HepG2 (cell line): ENCODE results near the gene PTGR1. TPM values are rescaled to one million over a fixed set of nuclear protein-coding genes. Genes with fewer than 3 reads are reported as not detected.

Experiments
- ATAC-seq: fragments of 200-7000 bp; cut with Tn5 transposase; 3 replicates; pipeline ENCODE4 v1.9.1; 2020; ENCODE audit warnings: mild to moderate bottlenecking, moderate library complexity
- BruUV-seq: library from RNA; stranded (reverse); fragments of 400-500 nt; replicated peaks from 2 replicates; lab custom pipeline; 2021; lab: Mats Ljungman, UMichigan
- CTCF ChIA-PET: fragments of 300-600 bp; formaldehyde crosslinking; extraction: SDS; loops from one replicate; lab custom pipeline; 2021; ENCODE audit warnings: low total read pairs, inconsistent platforms, low intra/inter-chr PET ratio; lab: Yijun Ruan, JAX
- POLR2A ChIA-PET: fragments of 350-600 bp; sonication (Branson Sonifier 250); formaldehyde crosslinking; loops from one replicate; lab custom pipeline; 2020; ENCODE audit warnings: antibody characterized with exemption, inconsistent platforms; lab: Yijun Ruan, JAX
- DNase-seq: peaks from one replicate; pipeline ENCODE4 v3.0.0-alpha.2; 2015; ENCODE audit warnings: low spot score
- FAIRE-seq: peaks from 3 replicates; lab custom pipeline; 2011; peaks lifted over from hg19 to GRCh38; lab: Jason Lieb, UNC
- H2AFZ ChIP-seq: one replicate; pipeline ENCODE4 v1.6.1; 2011; ENCODE audit warnings: low read length, inconsistent platforms
- H3K27ac ChIP-seq: fragments of 300-600 bp; 3 replicates; pipeline ENCODE4 v1.8.0; 2011; ENCODE audit warnings: mixed run types, mild to moderate bottlenecking, mixed read lengths, low read length, inconsistent platforms; ENCODE audit not compliant: insufficient read depth; ENCODE audit errors: extremely low read length
- H3K27me3 ChIP-seq, 2 experiments: fragments of 200-600 bp in 1 of 2; 2 replicates in 1 of 2; 3 replicates in 1 of 2; pipeline versions ENCODE4 v1.6.0 to v1.8.0; 2011; ENCODE audit warnings: low read length in 2 of 2, mild to moderate bottlenecking in 2 of 2, moderate library complexity in 2 of 2, inconsistent platforms in 1 of 2; ENCODE audit not compliant: insufficient read depth in 2 of 2, control insufficient read depth in 1 of 2
- H3K36me3 ChIP-seq, 2 experiments: fragments of 200-600 bp in 1 of 2; replicated peaks in 1 of 2; 2 replicates in 1 of 2; 3 replicates in 1 of 2; pipeline versions ENCODE4 v1.5.1 to v1.8.0; 2011; ENCODE audit warnings: low read length in 2 of 2, inconsistent platforms in 1 of 2; ENCODE audit not compliant: insufficient read depth in 2 of 2, control insufficient read depth in 1 of 2
- H3K4me1 ChIP-seq: 2 replicates; pipeline ENCODE4 v1.5.1; 2012; ENCODE audit warnings: low read length, inconsistent platforms; ENCODE audit not compliant: insufficient read depth
- H3K4me2 ChIP-seq: 2 replicates; pipeline ENCODE4 v1.6.0; 2011; ENCODE audit warnings: low read depth, low read length, inconsistent platforms
- H3K4me3 ChIP-seq, 3 experiments: fragments of 200-600 bp in 1 of 3; sonication (generic), shearing (Covaris generic) in 1 of 3; replicated peaks in 1 of 3; 2 replicates each; pipeline ENCODE4 v1.5.1; 2011 to 2016; ENCODE audit warnings: low read length in 3 of 3, inconsistent platforms in 2 of 3, low read depth in 2 of 3, mild to moderate bottlenecking in 2 of 3, control low read depth in 1 of 3, mixed read lengths in 1 of 3; ENCODE audit not compliant: insufficient read depth in 1 of 3
- H3K79me2 ChIP-seq: one replicate; pipeline ENCODE4 v1.6.1; 2011; ENCODE audit warnings: low read length, inconsistent platforms; ENCODE audit not compliant: insufficient read depth
- H3K9ac ChIP-seq: 2 replicates; pipeline ENCODE4 v1.6.0; 2011; ENCODE audit warnings: mild to moderate bottlenecking, low read depth, low read length, inconsistent platforms; ENCODE audit not compliant: insufficient read depth
- H3K9me3 ChIP-seq: 2 replicates; pipeline ENCODE4 v1.5.1; 2012; ENCODE audit warnings: mild to moderate bottlenecking, low read length
- H4K20me1 ChIP-seq: 2 replicates; pipeline ENCODE4 v1.6.0; 2011; ENCODE audit warnings: inconsistent platforms, mild to moderate bottlenecking, low read length, moderate library complexity; ENCODE audit not compliant: insufficient read depth
- ARNTL ChIP-seq: sonication (generic); formaldehyde crosslinking; IDR thresholded peaks from 2 replicates; pipeline ENCODE4 v1.4.0; 2020; ENCODE audit warnings: mild to moderate bottlenecking, missing genetic modification reagents
- HES4 ChIP-seq: sonication (generic); formaldehyde crosslinking; IDR thresholded peaks from 2 replicates; pipeline ENCODE4 v1.9.0; 2021; ENCODE audit warnings: mild to moderate bottlenecking, missing genetic modification reagents, borderline replicate concordance
- HMG20B ChIP-seq: conservative IDR thresholded peaks from 2 replicates; pipeline ENCODE4 v1.6.1; 2016; ENCODE audit warnings: missing genetic modification reagents, missing compliant biosample characterization
- IRX3 ChIP-seq: sonication (generic); formaldehyde crosslinking; IDR thresholded peaks from 2 replicates; pipeline ENCODE4 v1.8.1; 2023; ENCODE audit warnings: mild to moderate bottlenecking, low read depth, missing genetic modification reagents, borderline replicate concordance
- JARID2 ChIP-seq: sonication (generic); formaldehyde crosslinking; IDR thresholded peaks from 2 replicates; pipeline ENCODE4 v1.8.1; 2023; ENCODE audit warnings: missing genetic modification reagents, inconsistent platforms; ENCODE audit not compliant: insufficient replicate concordance
- KDM3A ChIP-seq: IDR thresholded peaks from 2 replicates; pipeline ENCODE4 v1.6.1; 2018; ENCODE audit warnings: low read depth, missing compliant biosample characterization
- KDM6A ChIP-seq: IDR thresholded peaks from 2 replicates; pipeline ENCODE4 v1.6.1; 2016; ENCODE audit warnings: low read depth
- LCORL ChIP-seq, 2 experiments: fragments of 450-650 bp in 1 of 2; sonication (generic) in 1 of 2; formaldehyde crosslinking in 1 of 2; IDR thresholded peaks; 2 replicates each; pipeline versions ENCODE4 v1.5.0 to v1.6.1; 2017 to 2020; ENCODE audit warnings: antibody characterized with exemption in 1 of 2, missing genetic modification reagents in 1 of 2
- NFE2L1 ChIP-seq: sonication (generic); formaldehyde crosslinking; IDR thresholded peaks from 2 replicates; pipeline ENCODE4 v1.4.0; 2020; ENCODE audit warnings: missing genetic modification reagents, mild to moderate bottlenecking, borderline replicate concordance
- NKX3-1 ChIP-seq: sonication (generic); formaldehyde crosslinking; IDR thresholded peaks from 2 replicates; pipeline ENCODE4 v1.5.0; 2020; ENCODE audit warnings: missing genetic modification reagents
- RARA ChIP-seq: IDR thresholded peaks from 2 replicates; pipeline ENCODE4 v1.6.1; 2016; ENCODE audit warnings: missing genetic modification reagents, missing compliant biosample characterization
- SRSF9 ChIP-seq: fragments of 200-400 bp; formaldehyde crosslinking; IDR thresholded peaks from 2 replicates; pipeline ENCODE4 v1.6.1; 2018; ENCODE audit warnings: borderline replicate concordance, mild to moderate bottlenecking, low read depth, low read length; ENCODE audit not compliant: insufficient read depth, poor library complexity, severe bottlenecking
- THAP11 ChIP-seq: IDR thresholded peaks from 2 replicates; pipeline ENCODE4 v1.6.1; 2016; ENCODE audit warnings: missing biosample characterization, missing genetic modification reagents
- TP53 ChIP-seq: sonication (generic); formaldehyde crosslinking; conservative IDR thresholded peaks from 2 replicates; pipeline ENCODE4 v1.4.0; 2020; ENCODE audit warnings: missing genetic modification reagents
- YEATS4 ChIP-seq: sonication (generic); formaldehyde crosslinking; IDR thresholded peaks from 2 replicates; pipeline ENCODE4 v1.4.0; 2020; ENCODE audit warnings: missing genetic modification reagents, borderline replicate concordance
- ZFP90 ChIP-seq: sonication (generic); formaldehyde crosslinking; IDR thresholded peaks from 2 replicates; pipeline ENCODE4 v1.8.0; 2022; ENCODE audit warnings: missing genetic modification reagents, mild to moderate bottlenecking, inconsistent platforms, borderline replicate concordance
- ZNF121 ChIP-seq: sonication (generic); formaldehyde crosslinking; IDR thresholded peaks from 2 replicates; pipeline ENCODE4 v1.5.0; 2020; ENCODE audit warnings: mild to moderate bottlenecking, missing genetic modification reagents
- ZNF124 ChIP-seq: sonication (generic); formaldehyde crosslinking; IDR thresholded peaks from 2 replicates; pipeline ENCODE4 v1.4.0; 2020; ENCODE audit warnings: missing genetic modification reagents
- ZNF331 ChIP-seq: sonication (generic); formaldehyde crosslinking; IDR thresholded peaks from 2 replicates; pipeline ENCODE4 v1.4.0; 2020; ENCODE audit warnings: missing genetic modification reagents
- ZNF678 ChIP-seq: sonication (generic); formaldehyde crosslinking; IDR thresholded peaks from 2 replicates; pipeline ENCODE4 v1.4.0; 2020; ENCODE audit warnings: mild to moderate bottlenecking, missing genetic modification reagents
- ZNF749 ChIP-seq: sonication (generic); formaldehyde crosslinking; IDR thresholded peaks from 2 replicates; pipeline ENCODE4 v1.8.0; 2022; ENCODE audit warnings: mild to moderate bottlenecking, missing genetic modification reagents, moderate library complexity, borderline replicate concordance
- ZNF841 ChIP-seq: sonication (generic); formaldehyde crosslinking; IDR thresholded peaks from 2 replicates; pipeline ENCODE4 v1.8.1; 2023; ENCODE audit warnings: missing genetic modification reagents, borderline replicate concordance
- ZSCAN25 ChIP-seq: sonication (generic); formaldehyde crosslinking; IDR thresholded peaks from 2 replicates; pipeline ENCODE4 v1.8.0; 2022; ENCODE audit warnings: mild to moderate bottlenecking, missing genetic modification reagents
- WGBS: methylation state at CpG from one replicate; pipeline ENCODE4 v1.1.6; 2017; ENCODE audit warnings: low lambda C conversion rate; 5-methylcytosine and 5-hydroxymethylcytosine counted together
- in situ Hi-C: cut with HindIII; loops from 2 replicates; pipeline ENCODE4 v1.10.0; 2017; ENCODE audit warnings: low pct_unique_long_range_greater_than_20kb; ENCODE audit not compliant: extremely low pct_ligation_motif_present
- intact Hi-C: fragments of 100-400 bp; cut with micrococcal nuclease; formaldehyde crosslinking; loops from one replicate; pipeline ENCODE4 v1.10.0; 2022; ENCODE audit not compliant: unreplicated experiment
- polyA plus RNA-seq, 8 experiments: library from polyadenylated mRNA; depleted of rRNA in 3 of 8; stranded (reverse) in 7 of 8; unstranded in 1 of 8; fragments of >200 nt; fragmentation: Illumina TruSeq in 4 of 8; extraction: Trizol in 4 of 8; gene quantifications; 2 replicates each; pipeline versions ENCODE4 v1.2.1 to v1.2.3, GENCODE V29; 2011 to 2016; ENCODE audit warnings: low read depth in 4 of 8, missing spikeins in 1 of 8, mixed read lengths in 1 of 8; ENCODE audit not compliant: insufficient read depth in 1 of 8
- total RNA-seq, 5 experiments: library from RNA; depleted of rRNA; stranded (reverse); fragments of >200 nt; fragmentation: Illumina TruSeq; extraction: Trizol; gene quantifications; 2 replicates each; pipeline ENCODE4 v1.2.3, GENCODE V29; 2016; ENCODE audit warnings: low read depth in 1 of 5
- TF ChIP-seq, protein P1 (sequence below): sonication (generic); formaldehyde crosslinking; IDR thresholded peaks from 2 replicates; pipeline ENCODE4 v1.8.0; 2022; ENCODE audit warnings: mild to moderate bottlenecking, missing genetic modification reagents; ENCODE audit not compliant: insufficient replicate concordance
- TF ChIP-seq, protein P2 (sequence below): IDR thresholded peaks from 2 replicates; pipeline ENCODE4 v1.6.1; 2016

The PTGR1 gene
- total and polyA plus RNA-seq, 2 of the 13 experiments (the other 11 are each of a cell fraction or from before 2014, with no cell fraction given), result 6.0 to 15.8 TPM

DNA sequence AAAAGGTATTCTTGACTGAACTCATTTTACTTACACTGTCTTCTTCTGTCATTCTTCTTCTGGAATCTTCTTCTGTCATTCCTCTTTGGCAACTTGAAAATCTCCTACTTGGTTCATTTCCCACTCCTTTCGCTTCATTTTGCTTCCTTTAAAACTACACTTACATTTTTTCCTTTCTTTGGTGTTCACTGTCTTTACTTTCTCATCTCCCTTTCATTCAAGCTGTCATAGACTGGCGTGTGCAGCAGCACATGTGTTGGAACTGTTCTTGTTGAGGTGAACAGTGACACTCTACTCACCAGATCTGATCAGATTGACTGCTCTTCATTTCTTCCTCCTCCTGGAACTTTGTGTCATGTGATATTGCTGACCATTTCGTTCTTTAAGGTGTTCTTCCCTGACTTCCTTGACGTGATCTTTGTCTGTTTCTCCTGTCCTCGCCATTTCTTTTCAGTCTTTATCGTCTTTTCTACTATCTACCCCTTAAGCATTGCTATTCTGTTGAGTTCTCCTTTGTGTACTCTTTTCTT, 38.0 kb upstream of the PTGR1 start (continued):
- TF ChIP-seq ZNF121 (CRISPR knock-in tag) (no peak), ARNTL (no peak), HES4 (CRISPR knock-in tag) (no peak), ZSCAN25 (CRISPR knock-in tag) (no peak), THAP11 (no peak), ZNF331 (CRISPR knock-in tag) (no peak), ZNF678 (CRISPR knock-in tag) (no peak), NFE2L1 (CRISPR knock-in tag) (no peak), KDM3A (CRISPR knock-in tag) (no peak), ZNF841 (no peak), ZNF749 (no peak), NKX3-1 (CRISPR knock-in tag) (no peak)
- TF ChIP-seq, protein P1, sequence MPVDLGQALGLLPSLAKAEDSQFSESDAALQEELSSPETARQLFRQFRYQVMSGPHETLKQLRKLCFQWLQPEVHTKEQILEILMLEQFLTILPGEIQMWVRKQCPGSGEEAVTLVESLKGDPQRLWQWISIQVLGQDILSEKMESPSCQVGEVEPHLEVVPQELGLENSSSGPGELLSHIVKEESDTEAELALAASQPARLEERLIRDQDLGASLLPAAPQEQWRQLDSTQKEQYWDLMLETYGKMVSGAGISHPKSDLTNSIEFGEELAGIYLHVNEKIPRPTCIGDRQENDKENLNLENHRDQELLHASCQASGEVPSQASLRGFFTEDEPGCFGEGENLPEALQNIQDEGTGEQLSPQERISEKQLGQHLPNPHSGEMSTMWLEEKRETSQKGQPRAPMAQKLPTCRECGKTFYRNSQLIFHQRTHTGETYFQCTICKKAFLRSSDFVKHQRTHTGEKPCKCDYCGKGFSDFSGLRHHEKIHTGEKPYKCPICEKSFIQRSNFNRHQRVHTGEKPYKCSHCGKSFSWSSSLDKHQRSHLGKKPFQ, result no peak

DNA sequence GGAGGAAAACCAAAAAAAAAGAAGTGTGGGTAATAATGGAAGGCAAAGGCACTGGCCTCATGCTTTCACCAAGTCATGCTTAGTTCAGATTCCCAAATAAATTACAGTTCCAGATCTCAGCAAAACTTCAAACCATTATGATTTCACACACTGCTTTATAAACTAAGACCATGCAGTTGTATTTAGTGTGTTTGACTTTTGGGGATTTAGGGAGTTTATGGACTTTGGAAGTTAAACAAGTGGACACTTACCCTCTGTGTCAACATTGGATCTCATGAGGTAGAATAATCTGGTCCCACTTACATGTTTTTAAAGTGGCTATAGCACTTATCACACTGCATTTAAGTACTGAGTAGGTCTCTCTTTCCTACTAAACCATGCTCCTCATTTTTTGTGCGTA, 35.4 kb upstream of the PTGR1 start:
- Histone ChIP-seq H3K27me3 (no peaks in the 10 kb centered on the region; a peak in 1 of 5 replicates), H3K27ac (peak overlapping the region; percentile 46), H3K9ac (no peak overlapping the region), H2AFZ (no peak overlapping the region), H3K9me3 (no peaks in the 10 kb centered on the region), H3K4me3 (peak overlapping the region in 2 of 3 experiments; percentile 2 to 15; a peak in 2 of 6 replicates), H4K20me1 (peaks cover 33% of the 10 kb centered on the region), H3K79me2 (peaks cover 81% of the 10 kb centered on the region), H3K36me3 (no peaks in the 10 kb centered on the region; a peak in 1 of 5 replicates), H3K4me2 (peak overlapping the region; percentile 89), H3K4me1 (peaks cover 68% of the 10 kb centered on the region)
- no TSS peak for BruUV-seq
- CTCF ChIA-PET, result no interaction called here
- FAIRE-seq (no peak), DNase-seq (peak; percentile 80), ATAC-seq (peak; percentile 41)
- 17% methylated on average over 1 of the region's 1 CpG for WGBS
- POLR2A ChIA-PET, result no interaction called here
- in situ Hi-C loops (no loop called here), intact Hi-C loops (no loop called here)
- TF ChIP-seq, protein P2, sequence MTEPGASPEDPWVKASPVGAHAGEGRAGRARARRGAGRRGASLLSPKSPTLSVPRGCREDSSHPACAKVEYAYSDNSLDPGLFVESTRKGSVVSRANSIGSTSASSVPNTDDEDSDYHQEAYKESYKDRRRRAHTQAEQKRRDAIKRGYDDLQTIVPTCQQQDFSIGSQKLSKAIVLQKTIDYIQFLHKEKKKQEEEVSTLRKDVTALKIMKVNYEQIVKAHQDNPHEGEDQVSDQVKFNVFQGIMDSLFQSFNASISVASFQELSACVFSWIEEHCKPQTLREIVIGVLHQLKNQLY (CRISPR knock-in tag), result peak; percentile 61
- TF ChIP-seq LCORL (IDR thresholded peaks at IDR 0.05) (peak; percentile 95), LCORL (CRISPR knock-in tag; IDR thresholded peaks at IDR 0.05) (peak; percentile 75; the same call in 1 of the 2 replicates), ZNF124 (0 out of 2 replicates have a peak, but pooled peaks have one; percentile 42), IRX3 (CRISPR knock-in tag) (no peak), ZFP90 (CRISPR knock-in tag) (peak; percentile 47; the same call in 1 of the 2 replicates), JARID2 (CRISPR knock-in tag) (no peak), KDM6A (CRISPR knock-in tag) (0 out of 2 replicates have a peak, but pooled peaks have one; percentile 48), RARA (CRISPR knock-in tag) (0 out of 2 replicates have a peak, but pooled peaks have one; percentile 27), SRSF9 (no peak), HMG20B (CRISPR knock-in tag) (peak; percentile 96), YEATS4 (CRISPR knock-in tag) (peak; percentile 35; the same call in 1 of the 2 replicates), TP53 (no peak)
